Measurements from ENCODE around the gene FLYWCH2.
"Not testable (repeated sequence)": the region's sequence is repeated elsewhere in the genome, so short reads cannot be mapped to it uniquely, and the experiment has no call there.

Gene FLYWCH2

GRCh38 chr16:2934450-2934849 lies 51.4 kb downstream of the FLYWCH2 start:
- POLR2A ChIA-PET: no interaction called here
- DNase-seq (ENCODE audit: extremely low spot score): no peak
- CTCF ChIA-PET: no interaction called here
- TF ChIP-seq SUZ12 (IDR thresholded peaks at IDR 0.05) (no peak), L3MBTL2 (conservative IDR thresholded peaks at IDR 0.05) (no peak), NFRKB (IDR thresholded peaks at IDR 0.05) (no peak), ELF4 (IDR thresholded peaks at IDR 0.05) (no peak), ARNT (IDR thresholded peaks at IDR 0.05) (no peak), SP1 (IDR thresholded peaks at IDR 0.05) (no peak), HDGF (IDR thresholded peaks at IDR 0.05; ENCODE audit: borderline replicate concordance) (no peak), CTBP1 (IDR thresholded peaks at IDR 0.05; ENCODE audit: borderline replicate concordance) (no peak), TARDBP (IDR thresholded peaks at IDR 0.05) (no peak), ZNF384 (IDR thresholded peaks at IDR 0.05) (no peak), BHLHE40 (IDR thresholded peaks at IDR 0.05; ENCODE audit: borderline replicate concordance) (no peak), FOXA1 (IDR thresholded peaks at IDR 0.05) (no peak), FOXM1 (IDR thresholded peaks at IDR 0.05; ENCODE audit: borderline replicate concordance) (no peak), FOXK2 (IDR thresholded peaks at IDR 0.05) (no peak), LEF1 (IDR thresholded peaks at IDR 0.05; ENCODE audit: borderline replicate concordance) (no peak)
- TF ChIP-seq, protein P1, sequence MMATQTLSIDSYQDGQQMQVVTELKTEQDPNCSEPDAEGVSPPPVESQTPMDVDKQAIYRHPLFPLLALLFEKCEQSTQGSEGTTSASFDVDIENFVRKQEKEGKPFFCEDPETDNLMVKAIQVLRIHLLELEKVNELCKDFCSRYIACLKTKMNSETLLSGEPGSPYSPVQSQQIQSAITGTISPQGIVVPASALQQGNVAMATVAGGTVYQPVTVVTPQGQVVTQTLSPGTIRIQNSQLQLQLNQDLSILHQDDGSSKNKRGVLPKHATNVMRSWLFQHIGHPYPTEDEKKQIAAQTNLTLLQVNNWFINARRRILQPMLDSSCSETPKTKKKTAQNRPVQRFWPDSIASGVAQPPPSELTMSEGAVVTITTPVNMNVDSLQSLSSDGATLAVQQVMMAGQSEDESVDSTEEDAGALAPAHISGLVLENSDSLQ (IDR thresholded peaks at IDR 0.05): no peak

GRCh38 chr16:2936436-2937011 lies 53.5 kb downstream of the FLYWCH2 start:
- POLR2A ChIA-PET: no interaction called here
- DNase-seq (ENCODE audit: extremely low spot score): no peak
- CTCF ChIA-PET: interaction anchor here (1.1 kb wide), 1 partner anchor 9 kb away, joined by 5 read pairs; no protein-coding TSS in a partner anchor
- TF ChIP-seq L3MBTL2 (conservative IDR thresholded peaks at IDR 0.05): no peak
- TF ChIP-seq, protein P1 (IDR thresholded peaks at IDR 0.05): no peak
- no peak for TF ChIP-seq FOXM1 (IDR thresholded peaks at IDR 0.05; ENCODE audit: borderline replicate concordance)
- no peak for TF ChIP-seq TARDBP (IDR thresholded peaks at IDR 0.05)
- TF ChIP-seq HDGF (IDR thresholded peaks at IDR 0.05; ENCODE audit: borderline replicate concordance): no peak
- no peak for TF ChIP-seq SP1 (IDR thresholded peaks at IDR 0.05)
- no peak for TF ChIP-seq ARNT (IDR thresholded peaks at IDR 0.05)
- TF ChIP-seq FOXA1 (IDR thresholded peaks at IDR 0.05): no peak
- no peak for TF ChIP-seq CTBP1 (IDR thresholded peaks at IDR 0.05; ENCODE audit: borderline replicate concordance)
- TF ChIP-seq BHLHE40 (IDR thresholded peaks at IDR 0.05; ENCODE audit: borderline replicate concordance): no peak
- TF ChIP-seq ELF4 (IDR thresholded peaks at IDR 0.05): no peak
- TF ChIP-seq LEF1 (IDR thresholded peaks at IDR 0.05; ENCODE audit: borderline replicate concordance): no peak
- no peak for TF ChIP-seq NFRKB (IDR thresholded peaks at IDR 0.05)
- no peak for TF ChIP-seq FOXK2 (IDR thresholded peaks at IDR 0.05)
- no peak for TF ChIP-seq ZNF384 (IDR thresholded peaks at IDR 0.05)
- no peak for TF ChIP-seq SUZ12 (IDR thresholded peaks at IDR 0.05)

GRCh38 chr16:2937170-2937569 lies 54.2 kb downstream of the FLYWCH2 start:
- POLR2A ChIA-PET: no interaction called here
- CTCF ChIA-PET: interaction anchor here (1.1 kb wide), 1 partner anchor 10 kb away, joined by 5 read pairs; no protein-coding TSS in a partner anchor
- TF ChIP-seq ELF4 (IDR thresholded peaks at IDR 0.05) (no peak), SUZ12 (IDR thresholded peaks at IDR 0.05) (no peak), ARNT (IDR thresholded peaks at IDR 0.05) (no peak)
- no peak for DNase-seq (ENCODE audit: extremely low spot score)

- TF ChIP-seq SUZ12 (IDR thresholded peaks at IDR 0.05) (no peak), NFRKB (IDR thresholded peaks at IDR 0.05) (no peak), L3MBTL2 (conservative IDR thresholded peaks at IDR 0.05) (no peak), SP1 (IDR thresholded peaks at IDR 0.05) (no peak), ARNT (IDR thresholded peaks at IDR 0.05) (no peak), BHLHE40 (IDR thresholded peaks at IDR 0.05; ENCODE audit: borderline replicate concordance) (no peak)
- ChIA-PET CTCF (no interaction called here), POLR2A (no interaction called here)
- DNase-seq (ENCODE audit: extremely low spot score): no peak
These were observed 55.2 kb downstream of the FLYWCH2 start for GRCh38 chr16:2938206-2938605.

GRCh38 chr16:2939968-2940367 lies 57.0 kb downstream of the FLYWCH2 start:
- ChIA-PET POLR2A (no interaction called here), CTCF (interaction anchor here (1.1 kb wide), 1 partner anchor 13 kb away, joined by 5 read pairs; no protein-coding TSS in a partner anchor)
- no peak for DNase-seq (ENCODE audit: extremely low spot score)
- TF ChIP-seq TARDBP (IDR thresholded peaks at IDR 0.05) (no peak), FOXM1 (IDR thresholded peaks at IDR 0.05; ENCODE audit: borderline replicate concordance) (no peak), ARNT (IDR thresholded peaks at IDR 0.05) (no peak), ELF4 (IDR thresholded peaks at IDR 0.05) (no peak), LEF1 (IDR thresholded peaks at IDR 0.05; ENCODE audit: borderline replicate concordance) (no peak)
- TF ChIP-seq, protein P1 (IDR thresholded peaks at IDR 0.05): no peak

GRCh38 chr16:2942045-2942444 lies 59.0 kb downstream of the FLYWCH2 start:
- DNase-seq (ENCODE audit: extremely low spot score): no peak
- ChIA-PET POLR2A (no interaction called here), CTCF (interaction anchor here (2.0 kb wide), 1 partner anchor 15 kb away, joined by 4 read pairs; no protein-coding TSS in a partner anchor)
- no peak for TF ChIP-seq FOXK2 (IDR thresholded peaks at IDR 0.05)
- TF ChIP-seq, protein P1 (IDR thresholded peaks at IDR 0.05): no peak
- no peak for TF ChIP-seq L3MBTL2 (conservative IDR thresholded peaks at IDR 0.05)
- no peak for TF ChIP-seq CTBP1 (IDR thresholded peaks at IDR 0.05; ENCODE audit: borderline replicate concordance)
- no peak for TF ChIP-seq SP1 (IDR thresholded peaks at IDR 0.05)
- no peak for TF ChIP-seq FOXA1 (IDR thresholded peaks at IDR 0.05)
- TF ChIP-seq ARNT (IDR thresholded peaks at IDR 0.05): no peak
- TF ChIP-seq NFRKB (IDR thresholded peaks at IDR 0.05): no peak
- no peak for TF ChIP-seq LEF1 (IDR thresholded peaks at IDR 0.05; ENCODE audit: borderline replicate concordance)
- TF ChIP-seq ELF4 (IDR thresholded peaks at IDR 0.05): no peak
- TF ChIP-seq TARDBP (IDR thresholded peaks at IDR 0.05): no peak
- no peak for TF ChIP-seq HDGF (IDR thresholded peaks at IDR 0.05; ENCODE audit: borderline replicate concordance)

GRCh38 chr16:2943716-2944115 lies 60.7 kb downstream of the FLYWCH2 start:
- ChIA-PET CTCF (interaction anchor here (0.6 to 2.0 kb wide), 2 partner anchors 16 to 74 kb away, joined by 3 to 4 read pairs; partner anchors contain the start of gene CLDN6), POLR2A (interaction anchor here (0.9 kb wide), 1 partner anchor 12 kb away, joined by 3 read pairs; no protein-coding TSS in a partner anchor)
- DNase-seq (ENCODE audit: extremely low spot score): not testable (repeated sequence)

All from HEK293T (cell line).